VCaP (cell line): Measurements from ENCODE around the gene GRK3.

ENCODE experiments used
- H3K27ac ChIP-seq: fragments of 450-650 bp; 2 replicates; pipeline ENCODE4 v1.5.1; 2017
- CTCF ChIP-seq: fragments of 450-650 bp; conservative IDR thresholded peaks from 2 replicates; pipeline ENCODE4 v1.5.1; 2017; ENCODE audit warnings: mild to moderate bottlenecking, moderate library complexity

The GRK3 gene

GRCh38 chr22:25688627-25689026, 124.2 kb downstream of the GRK3 start:
- no peak for TF ChIP-seq CTCF
- H3K27ac ChIP-seq: no peak overlapping the region

GRCh38 chr22:25689631-25690030, 125.2 kb downstream of the GRK3 start:
- TF ChIP-seq CTCF: no peak
- H3K27ac ChIP-seq: no peak overlapping the region

- H3K27ac ChIP-seq: no peak overlapping the region
- no peak for TF ChIP-seq CTCF
Observed at GRCh38 chr22:25690798-25691197, 126.3 kb downstream of the GRK3 start.

- no peak overlapping the region for H3K27ac ChIP-seq
- TF ChIP-seq CTCF: no peak
Observed at GRCh38 chr22:25692397-25693267, 128.2 kb downstream of the GRK3 start.

GRCh38 chr22:25693268-25693565, 128.7 kb downstream of the GRK3 start:
- no peak for TF ChIP-seq CTCF
- no peak overlapping the region for H3K27ac ChIP-seq

- no peak overlapping the region for H3K27ac ChIP-seq
- no peak for TF ChIP-seq CTCF
Observed at GRCh38 chr22:25694196-25694907, 129.9 kb downstream of the GRK3 start.

- no peak for TF ChIP-seq CTCF
- no peak overlapping the region for H3K27ac ChIP-seq
Observed at GRCh38 chr22:25695146-25695545, 130.7 kb downstream of the GRK3 start.
